Measurements from ENCODE around the gene ADAMTS17.

The ADAMTS17 gene

GRCh38 chr15:100038736-100039135, 303.0 kb downstream of the ADAMTS17 start:
- no peak for DNase-seq

- DNase-seq = no peak
Observed at GRCh38 chr15:100037901-100038300, 303.9 kb downstream of the ADAMTS17 start.

- DNase-seq = no peak
Observed at GRCh38 chr15:100036015-100036414, 305.8 kb downstream of the ADAMTS17 start.

- no peak for DNase-seq
Observed at GRCh38 chr15:100034191-100034590, 307.6 kb downstream of the ADAMTS17 start.

- DNase-seq = no peak
Observed at GRCh38 chr15:100033140-100033857, 308.5 kb downstream of the ADAMTS17 start.

GRCh38 chr15:100032358-100033085, 309.3 kb downstream of the ADAMTS17 start:
- DNase-seq = no peak

GRCh38 chr15:100031665-100032357, 310.0 kb downstream of the ADAMTS17 start:
- DNase-seq = no peak

- no peak for DNase-seq
Observed at GRCh38 chr15:100030586-100031229, 311.1 kb downstream of the ADAMTS17 start.

GRCh38 chr15:100029868-100030479, 311.8 kb downstream of the ADAMTS17 start:
- DNase-seq = no peak

- DNase-seq = no peak
Observed at GRCh38 chr15:100029045-100029444, 312.7 kb downstream of the ADAMTS17 start.

- no peak for DNase-seq
Observed at GRCh38 chr15:100026041-100026440, 315.7 kb downstream of the ADAMTS17 start.

- no peak for DNase-seq
Observed at GRCh38 chr15:100022806-100023205, 319.0 kb downstream of the ADAMTS17 start.

GRCh38 chr15:100022391-100022790, 319.4 kb downstream of the ADAMTS17 start:
- DNase-seq = no peak

- DNase-seq = no peak
Observed at GRCh38 chr15:100021653-100022052, 320.1 kb downstream of the ADAMTS17 start.

GRCh38 chr15:100020614-100021013, 321.2 kb downstream of the ADAMTS17 start:
- no peak for DNase-seq

- no peak for DNase-seq
Observed at GRCh38 chr15:100020189-100020588, 321.6 kb downstream of the ADAMTS17 start.

- no peak for DNase-seq
Observed at GRCh38 chr15:100019601-100020000, 322.2 kb downstream of the ADAMTS17 start.

- DNase-seq = no peak
Observed at GRCh38 chr15:100018191-100018590, 323.6 kb downstream of the ADAMTS17 start.

- no peak for DNase-seq
Observed at GRCh38 chr15:100017140-100017539, 324.6 kb downstream of the ADAMTS17 start.

GRCh38 chr15:100016632-100017031, 325.1 kb downstream of the ADAMTS17 start:
- DNase-seq = no peak

- no peak for DNase-seq
Observed at GRCh38 chr15:100011235-100011634, 330.5 kb downstream of the ADAMTS17 start.

- DNase-seq = no peak
Observed at GRCh38 chr15:100009372-100009771, 332.4 kb downstream of the ADAMTS17 start.

GRCh38 chr15:100008258-100008657, 333.5 kb downstream of the ADAMTS17 start:
- no peak for DNase-seq
